ENCODE results near the gene MFAP3L. TPM values are rescaled to one million over a fixed set of nuclear protein-coding genes. Genes with fewer than 3 reads are reported as not detected.

The MFAP3L gene
- total RNA-seq, 3 donors from 2014 or later, result 2.5 to 10.8 (median 3.6) TPM

DNA sequence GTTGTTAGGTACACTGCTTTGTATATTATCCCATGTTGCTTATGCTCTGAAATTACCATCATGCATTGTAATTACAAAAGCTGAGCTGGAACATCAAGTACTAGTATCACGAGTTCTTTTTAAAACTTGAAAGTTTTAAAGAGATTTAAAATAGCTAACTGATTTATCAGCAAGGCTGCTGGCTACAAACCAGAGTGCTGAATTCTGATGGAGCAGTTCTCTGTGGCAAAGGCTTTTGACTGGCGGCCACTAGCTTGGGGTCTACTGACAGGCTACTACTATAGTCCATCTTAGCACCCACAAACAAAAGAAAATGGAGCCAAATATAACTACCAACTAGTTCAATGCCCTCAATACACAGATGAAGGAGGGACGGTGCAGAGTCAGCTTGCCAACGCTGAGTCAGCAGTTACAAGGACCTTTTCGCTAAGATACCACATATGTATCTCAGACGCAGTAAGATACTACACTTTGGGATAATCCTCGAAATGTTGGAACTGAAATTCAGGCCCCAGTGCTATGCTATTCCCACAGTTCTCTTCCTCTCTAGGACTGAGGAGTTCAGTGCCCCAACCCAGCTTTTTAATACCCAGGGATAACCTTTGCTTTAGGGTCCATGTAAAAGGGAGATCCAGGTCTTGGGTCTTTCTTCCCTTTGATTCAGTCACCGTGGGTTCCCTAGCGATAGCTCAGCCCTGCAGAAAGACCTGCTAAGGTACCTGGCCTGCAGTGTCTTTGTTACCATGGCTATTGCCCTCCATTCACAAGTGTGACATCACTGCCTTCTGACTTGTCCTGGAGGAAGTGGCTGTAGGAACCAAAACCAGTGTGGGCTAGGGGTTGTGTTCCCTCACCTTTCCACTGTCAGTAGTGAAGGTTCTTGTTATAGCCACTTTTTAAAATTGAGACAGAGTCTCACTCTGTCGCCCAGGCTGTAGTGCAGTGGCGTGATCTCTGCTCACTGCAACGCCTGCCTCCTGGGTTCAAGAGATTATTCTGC lies 22.8 kb downstream of the MFAP3L start:
- no peaks in the 10 kb centered on the region for H3K36me3 ChIP-seq (ENCODE audit: low read depth)
- TF ChIP-seq, protein P1, sequence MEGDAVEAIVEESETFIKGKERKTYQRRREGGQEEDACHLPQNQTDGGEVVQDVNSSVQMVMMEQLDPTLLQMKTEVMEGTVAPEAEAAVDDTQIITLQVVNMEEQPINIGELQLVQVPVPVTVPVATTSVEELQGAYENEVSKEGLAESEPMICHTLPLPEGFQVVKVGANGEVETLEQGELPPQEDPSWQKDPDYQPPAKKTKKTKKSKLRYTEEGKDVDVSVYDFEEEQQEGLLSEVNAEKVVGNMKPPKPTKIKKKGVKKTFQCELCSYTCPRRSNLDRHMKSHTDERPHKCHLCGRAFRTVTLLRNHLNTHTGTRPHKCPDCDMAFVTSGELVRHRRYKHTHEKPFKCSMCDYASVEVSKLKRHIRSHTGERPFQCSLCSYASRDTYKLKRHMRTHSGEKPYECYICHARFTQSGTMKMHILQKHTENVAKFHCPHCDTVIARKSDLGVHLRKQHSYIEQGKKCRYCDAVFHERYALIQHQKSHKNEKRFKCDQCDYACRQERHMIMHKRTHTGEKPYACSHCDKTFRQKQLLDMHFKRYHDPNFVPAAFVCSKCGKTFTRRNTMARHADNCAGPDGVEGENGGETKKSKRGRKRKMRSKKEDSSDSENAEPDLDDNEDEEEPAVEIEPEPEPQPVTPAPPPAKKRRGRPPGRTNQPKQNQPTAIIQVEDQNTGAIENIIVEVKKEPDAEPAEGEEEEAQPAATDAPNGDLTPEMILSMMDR (IDR thresholded peaks at IDR 0.05), result no peak
- H3K4me3 ChIP-seq, result no peak overlapping the region
- intact Hi-C loops (cut with DNase I, micrococcal nuclease), result no loop called here
- H3K9me3 ChIP-seq, result no peaks in the 10 kb centered on the region
- H3K4me1 ChIP-seq (ENCODE audit: low read depth), result no peaks in the 10 kb centered on the region
- no peak for DNase-seq
- no peak for ATAC-seq

DNA sequence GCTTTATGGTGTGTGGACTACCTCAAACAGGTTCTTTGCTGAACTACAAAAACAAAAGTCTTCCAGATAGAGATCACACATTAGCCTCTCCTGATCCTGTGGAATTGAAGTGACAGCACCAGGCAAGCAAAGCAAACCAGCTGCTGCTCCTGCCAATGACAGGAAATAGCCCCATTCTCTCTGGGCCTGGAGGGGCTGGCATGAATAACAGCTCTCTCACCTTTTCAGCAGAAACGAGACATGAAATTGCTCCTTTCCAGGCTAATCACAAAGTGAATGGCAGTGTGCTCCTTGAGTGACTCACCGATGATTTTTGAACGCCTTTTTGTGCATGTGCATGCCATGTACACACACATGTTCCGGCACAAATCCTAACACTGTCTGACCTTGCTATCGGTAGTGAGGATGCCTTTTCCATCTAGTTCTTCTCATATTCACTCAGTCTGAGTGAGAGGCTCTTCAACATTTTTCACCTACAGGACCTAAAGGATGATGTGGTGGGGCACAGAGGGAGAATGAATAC lies 24.4 kb downstream of the MFAP3L start:
- no peak for ATAC-seq
- TF ChIP-seq, protein P1 (IDR thresholded peaks at IDR 0.05), result no peak
- Histone ChIP-seq H3K36me3 (ENCODE audit: low read depth) (no peaks in the 10 kb centered on the region), H3K9me3 (no peaks in the 10 kb centered on the region), H3K4me1 (ENCODE audit: low read depth) (no peaks in the 10 kb centered on the region), H3K4me3 (no peak overlapping the region)
- intact Hi-C loops (cut with DNase I, micrococcal nuclease), result no loop called here
- no peak for DNase-seq

DNA sequence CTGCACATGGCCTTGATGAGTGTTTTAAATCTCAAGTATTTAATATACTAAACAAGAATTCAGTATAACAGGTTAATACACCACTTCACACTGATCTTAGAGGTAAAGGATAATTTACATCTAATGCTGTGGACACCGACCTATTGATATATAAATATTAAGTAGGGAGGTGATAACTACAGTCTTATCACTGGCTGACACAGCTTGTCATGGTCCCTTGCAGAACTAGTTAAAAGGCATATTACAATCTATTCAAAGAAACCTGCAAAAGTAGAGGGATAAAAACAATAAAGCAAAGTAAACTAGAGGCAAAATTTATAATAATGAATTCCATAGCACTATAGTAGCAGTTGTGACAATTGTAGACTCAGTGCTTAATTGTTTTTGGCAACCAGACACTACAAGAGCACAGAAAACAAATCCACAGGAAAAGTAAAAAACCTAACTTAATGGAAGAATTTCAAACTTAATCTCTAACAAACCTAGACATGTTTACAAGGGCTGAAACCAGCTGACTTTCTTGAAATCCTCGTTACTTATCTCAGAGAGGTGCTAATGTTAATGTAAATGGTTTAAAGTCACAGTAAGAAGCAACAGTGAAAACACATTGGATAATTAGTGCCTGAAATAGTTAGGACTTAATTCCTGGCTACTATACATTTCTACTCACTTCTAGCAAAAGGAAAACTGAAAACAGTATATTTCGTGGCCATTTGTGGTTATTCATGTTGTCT lies 25.0 kb downstream of the MFAP3L start:
- Histone ChIP-seq H3K4me3 (no peak overlapping the region), H3K4me1 (ENCODE audit: low read depth) (no peaks in the 10 kb centered on the region), H3K36me3 (ENCODE audit: low read depth) (no peaks in the 10 kb centered on the region), H3K9me3 (no peaks in the 10 kb centered on the region)
- ATAC-seq (no peak), DNase-seq (no peak)
- intact Hi-C loops (cut with DNase I, micrococcal nuclease), result no loop called here
- TF ChIP-seq, protein P1 (IDR thresholded peaks at IDR 0.05), result no peak

DNA sequence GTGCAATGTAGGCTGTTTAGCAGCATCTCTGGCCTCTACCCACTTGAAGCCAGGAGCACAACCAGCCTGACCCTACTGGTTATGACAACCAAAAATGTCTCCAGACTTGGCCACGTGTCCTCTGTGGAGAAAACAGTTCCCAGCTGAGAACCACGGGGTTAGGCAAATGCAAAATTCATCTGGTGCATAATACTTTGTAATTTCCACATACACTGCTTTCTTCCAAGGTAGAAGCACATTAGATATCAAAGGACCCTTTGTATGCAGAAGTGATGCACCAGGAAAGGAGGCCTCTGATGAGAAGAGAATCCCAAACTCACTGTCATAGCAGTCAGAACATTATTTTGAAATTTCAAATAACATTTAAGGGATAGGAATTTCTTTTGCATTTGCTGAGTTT lies 26.3 kb downstream of the MFAP3L start:
- no peaks in the 10 kb centered on the region for H3K4me1 ChIP-seq (ENCODE audit: low read depth)
- DNase-seq (no peak), ATAC-seq (no peak)
- H3K9me3 ChIP-seq, result no peaks in the 10 kb centered on the region
- H3K36me3 ChIP-seq (ENCODE audit: low read depth), result no peaks in the 10 kb centered on the region
- no peak overlapping the region for H3K4me3 ChIP-seq
- intact Hi-C loops (cut with DNase I, micrococcal nuclease), result no loop called here
- TF ChIP-seq, protein P1 (IDR thresholded peaks at IDR 0.05), result no peak

DNA sequence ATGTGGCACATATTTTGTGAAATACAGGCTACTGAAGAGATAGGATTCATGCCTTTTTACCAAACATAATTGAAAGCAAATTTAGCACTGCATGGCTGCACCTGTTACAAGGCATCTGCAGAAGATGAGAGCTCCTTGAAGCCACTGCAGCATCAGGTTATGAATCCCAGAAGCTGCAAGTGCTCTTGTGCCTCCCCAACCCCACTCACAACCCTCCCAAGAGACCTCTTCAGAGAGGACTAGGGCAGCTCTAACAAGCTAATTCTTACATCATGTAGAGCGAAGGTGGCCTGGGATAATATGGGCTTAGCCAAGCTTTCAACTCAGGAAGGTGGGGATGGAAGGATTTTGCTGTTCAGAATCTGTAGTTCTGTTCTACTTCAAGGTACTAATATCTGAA lies 27.2 kb downstream of the MFAP3L start:
- no peak for DNase-seq
- ATAC-seq, result no peak
- no peak overlapping the region for H3K4me3 ChIP-seq
- H3K9me3 ChIP-seq, result no peaks in the 10 kb centered on the region
- intact Hi-C loops (cut with DNase I, micrococcal nuclease), result no loop called here
- TF ChIP-seq, protein P1 (IDR thresholded peaks at IDR 0.05), result no peak
- H3K4me1 ChIP-seq (ENCODE audit: low read depth), result no peaks in the 10 kb centered on the region
- no peaks in the 10 kb centered on the region for H3K36me3 ChIP-seq (ENCODE audit: low read depth)

Data from mucosa of descending colon (tissue), 3 donors.